ENCODE results near the gene LDLRAD3.

DNA sequence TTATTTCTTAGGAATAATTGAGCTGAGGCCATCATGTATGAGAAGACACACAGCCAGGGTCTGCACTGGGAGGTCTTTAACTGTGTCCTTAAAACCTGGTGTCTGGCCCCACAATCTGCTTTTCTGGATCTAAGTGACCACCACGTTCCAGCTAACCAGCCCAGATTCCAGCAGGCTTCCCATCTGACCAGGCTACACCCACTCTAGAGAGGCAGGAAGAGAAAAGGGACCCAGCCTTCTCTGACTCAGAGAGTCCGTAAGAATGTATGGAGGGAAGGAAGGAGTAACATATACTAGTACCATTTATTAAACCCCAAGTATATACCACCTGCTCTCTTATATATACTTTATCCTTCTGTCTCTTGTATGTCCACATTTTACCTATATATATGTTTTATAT is 80.1 kb downstream of the LDLRAD3 start:
- TF ChIP-seq POLR2A (IDR thresholded peaks at IDR 0.05; ENCODE audit: borderline replicate concordance, extremely low read depth, insufficient read depth, insufficient read length) (no peak), POLR2AphosphoS5 (IDR thresholded peaks at IDR 0.05; ENCODE audit: low read depth, low read length) (no peak), YY1 (IDR thresholded peaks at IDR 0.05; ENCODE audit: extremely low read depth, insufficient replicate concordance, low read depth, low read length) (no peak)
